ENCODE data around the gene AGMAT.

The AGMAT gene

DNA sequence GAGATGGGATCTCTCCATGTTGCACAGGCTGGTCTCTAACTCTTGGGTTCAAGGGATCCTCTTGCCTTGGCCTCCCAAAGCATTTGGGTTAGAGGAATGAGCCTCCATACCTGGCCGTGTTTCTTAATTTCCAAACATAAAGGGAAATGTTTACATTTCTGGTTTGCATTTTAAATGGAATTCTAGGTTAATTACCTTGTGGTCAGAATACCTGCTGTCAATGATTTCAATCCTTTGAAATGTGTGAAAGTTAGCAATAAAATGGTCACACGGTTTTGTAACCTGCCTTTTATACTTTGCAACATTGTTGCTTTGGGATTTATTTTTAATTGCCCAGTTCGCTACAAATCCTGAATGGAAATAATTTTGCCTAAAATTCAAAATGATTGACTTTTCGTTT lies 26.3 kb downstream of the AGMAT start:
- no peak for DNase-seq

DNA sequence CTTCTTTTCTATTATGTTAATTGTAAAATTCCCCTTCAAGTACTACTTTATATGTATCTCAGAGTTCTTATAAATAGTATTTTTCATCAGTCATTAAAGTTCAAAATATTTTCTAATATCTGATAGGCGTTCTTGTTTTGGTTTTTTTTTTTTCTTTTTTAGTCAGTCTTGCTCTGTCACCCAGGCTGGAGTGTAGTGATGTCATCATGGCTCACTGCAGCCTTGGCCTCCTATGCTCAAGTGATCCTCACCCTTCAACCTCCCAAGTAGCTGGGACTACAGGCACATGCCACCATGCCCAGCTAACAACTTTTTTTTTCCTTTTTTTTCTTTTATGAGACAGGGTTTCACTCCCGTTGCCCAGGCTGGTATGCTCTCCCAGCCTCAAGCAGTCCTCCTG lies 27.3 kb downstream of the AGMAT start:
- no peak for DNase-seq

DNA sequence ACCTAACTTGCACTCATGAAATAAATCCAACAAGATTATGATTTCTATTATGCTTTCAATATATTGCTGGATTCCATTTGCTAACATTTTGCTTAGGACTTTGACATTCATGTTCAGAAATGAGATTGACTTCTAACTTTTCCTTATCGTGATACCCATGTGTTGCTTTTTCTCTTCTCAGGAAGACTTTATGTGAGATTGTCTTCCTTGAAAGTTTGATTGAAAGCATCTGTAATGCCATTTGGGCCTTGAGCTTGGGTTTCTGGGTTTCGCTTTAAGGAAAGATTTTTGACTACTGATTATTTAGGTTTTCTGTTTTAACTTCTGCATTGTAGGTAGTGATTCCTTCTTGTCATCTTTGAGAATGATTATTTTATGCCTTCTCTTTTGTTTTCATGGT lies 27.8 kb downstream of the AGMAT start:
- DNase-seq: no peak

DNA sequence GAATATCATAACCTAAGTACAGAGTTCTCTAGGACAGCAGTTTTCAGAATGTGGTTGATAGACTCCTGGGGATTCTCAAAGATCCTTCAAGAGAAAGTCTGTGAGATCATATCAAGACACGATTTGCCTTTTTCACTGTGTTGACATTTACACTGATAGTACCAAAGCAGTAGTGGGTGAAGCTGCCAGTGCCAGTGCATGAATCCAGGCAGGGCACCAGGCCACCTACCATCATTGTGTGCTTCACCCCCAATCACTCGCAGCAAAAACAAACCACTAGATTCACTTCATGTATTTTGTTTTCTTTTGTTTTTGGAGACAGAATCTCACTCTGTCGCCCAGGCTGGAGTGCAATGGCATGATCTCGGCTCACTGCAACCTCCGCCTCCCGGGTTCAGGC lies 34.3 kb downstream of the AGMAT start:
- DNase-seq: no peak

DNA sequence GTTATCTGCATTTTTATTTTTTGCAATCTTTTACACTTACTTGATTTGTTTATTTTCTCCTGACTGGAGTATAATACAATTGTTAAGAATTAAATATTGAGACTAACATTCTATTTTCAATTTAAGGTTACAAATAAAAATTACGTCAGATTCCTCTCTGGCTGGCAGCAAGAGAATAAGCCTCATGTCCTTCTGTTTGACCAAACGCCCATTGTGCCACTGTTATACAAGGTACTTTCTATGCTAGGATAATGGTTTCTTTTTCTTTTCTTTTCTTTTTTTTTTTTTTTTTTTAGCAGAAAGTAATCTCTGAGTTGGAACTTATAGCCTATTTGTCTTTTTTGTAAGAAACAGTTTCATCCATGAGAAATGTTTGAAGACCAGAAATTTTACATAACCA lies 38.2 kb downstream of the AGMAT start:
- no peak for DNase-seq

DNA sequence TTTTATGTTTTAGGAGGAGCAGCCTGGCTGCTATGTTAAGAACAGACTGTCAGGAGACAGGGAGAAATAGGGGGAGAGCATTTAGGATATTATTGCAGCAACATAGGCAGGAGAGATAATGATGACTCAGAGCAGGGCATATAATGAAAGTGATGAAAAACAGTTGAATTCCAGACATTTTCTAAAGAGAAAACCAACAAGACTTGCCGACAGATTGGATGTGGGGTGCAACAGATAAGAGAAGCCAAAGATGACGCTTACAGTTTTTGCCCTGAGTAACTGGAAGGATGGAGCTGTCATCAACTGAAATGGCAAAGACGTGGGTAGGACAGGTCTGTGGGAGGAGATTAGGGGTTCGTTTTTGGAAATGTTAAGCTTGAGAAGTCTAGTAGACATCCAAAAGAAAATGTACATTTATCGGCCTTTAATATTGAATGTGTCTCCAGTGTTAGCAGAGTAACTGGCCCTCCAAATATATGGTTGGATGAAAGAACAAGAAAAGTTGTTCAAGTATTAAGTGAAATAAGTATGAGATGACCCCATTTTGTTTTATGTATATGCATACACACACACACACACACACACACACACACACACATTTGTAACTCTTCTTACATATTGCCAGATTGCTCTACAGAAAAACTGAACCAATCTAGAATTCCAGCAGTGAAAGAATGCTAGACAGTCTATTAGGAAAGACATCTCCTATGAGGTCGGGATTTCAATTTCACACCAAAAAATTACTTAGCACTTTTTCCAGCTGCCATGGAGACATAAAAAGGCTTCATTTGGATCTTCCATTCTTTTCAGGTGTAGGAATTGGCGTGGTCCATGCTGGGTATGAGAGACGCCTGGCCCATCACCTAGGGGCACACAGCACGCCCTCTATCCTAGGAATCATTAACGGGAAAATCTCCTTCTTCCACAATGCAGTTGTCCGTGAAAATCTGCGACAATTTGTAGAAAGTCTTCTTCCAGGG lies 41.0 kb downstream of the AGMAT start:
- no peak for DNase-seq

DNA sequence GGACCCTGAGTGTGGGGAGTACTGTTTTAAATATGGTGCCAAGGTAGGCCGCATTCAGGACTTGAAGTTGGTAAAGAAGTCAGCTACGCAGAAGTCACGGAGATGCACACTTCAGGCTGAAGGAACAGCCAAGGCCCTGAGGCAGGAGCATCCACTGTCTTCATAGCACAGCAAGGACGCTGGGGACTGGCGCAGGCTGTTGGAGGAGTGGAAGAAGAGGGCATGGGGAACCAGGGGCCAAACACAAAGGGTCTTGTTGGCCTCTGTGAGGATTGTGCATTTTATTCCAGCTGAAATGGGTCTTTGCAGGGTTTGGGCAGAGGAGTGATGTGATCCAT lies 41.6 kb downstream of the AGMAT start:
- DNase-seq: no peak

DNA sequence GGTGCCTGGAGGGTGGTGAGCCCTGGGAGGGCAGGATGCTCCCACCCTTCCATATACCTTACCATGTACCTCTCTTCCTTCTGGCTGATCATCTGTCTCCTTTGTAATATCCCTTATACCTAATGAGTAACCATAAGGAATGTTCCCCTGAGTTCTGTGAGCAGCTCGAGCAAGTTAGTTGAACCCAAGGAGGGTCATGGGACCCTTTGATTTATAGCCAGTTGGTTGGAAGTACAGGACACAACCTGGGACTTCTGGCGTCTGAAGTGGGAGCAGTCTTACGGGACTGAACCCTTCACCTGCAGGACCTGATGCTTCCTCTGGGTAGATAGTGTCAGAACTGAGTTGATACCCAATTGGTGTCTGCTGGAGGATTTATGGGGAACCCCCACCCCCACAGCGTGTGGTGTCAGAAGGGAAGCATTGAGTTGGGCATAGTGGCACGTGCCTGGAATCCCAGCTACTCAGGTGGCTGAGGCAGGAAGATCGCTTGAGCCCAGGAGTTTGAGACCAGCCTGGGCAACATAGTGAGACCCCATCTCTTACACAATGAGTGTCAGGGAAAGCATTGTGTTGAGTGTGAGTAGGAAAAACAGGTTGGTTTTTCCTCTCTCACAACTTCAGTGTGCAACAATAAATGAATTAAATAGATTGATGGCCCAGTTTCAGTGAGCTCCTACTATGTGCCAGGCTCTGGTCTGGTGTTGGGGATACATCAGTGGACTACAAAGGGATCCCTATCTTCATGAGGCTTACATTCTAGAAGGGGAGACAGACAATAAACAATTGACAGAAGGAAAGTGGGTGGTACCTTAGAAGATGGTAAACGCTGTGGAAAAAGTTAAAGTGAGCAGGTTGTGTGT lies 42.2 kb downstream of the AGMAT start:
- no peak for DNase-seq

DNA sequence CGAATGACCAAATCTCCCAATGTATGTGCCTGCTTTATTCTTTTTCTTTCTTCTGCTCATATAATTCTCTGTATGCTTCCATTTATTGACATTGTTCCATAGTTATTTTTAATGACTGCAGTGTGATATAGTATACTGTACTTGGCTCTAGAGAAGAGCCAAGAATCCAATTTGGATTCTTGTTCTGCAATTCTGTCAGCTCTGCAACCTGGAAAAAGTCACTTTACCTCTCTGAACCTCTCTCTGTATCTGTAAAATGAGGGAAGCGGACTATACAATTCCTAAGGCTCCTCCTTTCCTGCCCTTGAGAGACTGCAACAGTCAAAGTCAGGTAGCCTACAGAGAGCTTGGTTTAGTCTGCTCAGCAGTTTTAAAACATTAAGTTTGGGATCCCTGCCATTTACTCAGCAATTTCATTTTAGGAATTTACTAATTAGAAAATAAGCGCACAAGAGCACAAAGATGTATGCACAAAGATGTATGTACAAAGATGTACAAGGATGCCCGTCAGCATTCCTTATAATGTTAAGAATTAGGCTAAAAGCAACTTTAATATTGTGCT lies 43.5 kb downstream of the AGMAT start:
- no peak for DNase-seq

DNA sequence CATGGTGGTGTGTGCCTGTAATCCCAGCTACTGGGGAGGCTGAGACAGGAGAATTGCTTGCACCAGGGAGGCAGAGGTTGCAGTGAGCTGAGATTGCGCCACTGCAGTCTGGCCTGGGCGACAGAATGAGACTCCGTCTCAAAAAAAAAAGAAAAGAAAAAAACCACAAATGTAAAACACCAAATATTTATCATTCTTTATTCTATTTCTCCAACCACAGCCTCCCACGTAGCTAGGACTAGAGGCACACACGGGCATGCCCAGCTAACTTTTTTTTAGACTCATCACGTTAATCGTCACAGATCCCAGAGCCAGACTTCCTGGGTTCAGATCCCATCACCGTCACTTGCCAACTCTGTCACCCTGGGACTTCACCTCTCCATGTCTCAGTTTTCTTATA lies 44.7 kb downstream of the AGMAT start:
- DNase-seq: no peak

DNA sequence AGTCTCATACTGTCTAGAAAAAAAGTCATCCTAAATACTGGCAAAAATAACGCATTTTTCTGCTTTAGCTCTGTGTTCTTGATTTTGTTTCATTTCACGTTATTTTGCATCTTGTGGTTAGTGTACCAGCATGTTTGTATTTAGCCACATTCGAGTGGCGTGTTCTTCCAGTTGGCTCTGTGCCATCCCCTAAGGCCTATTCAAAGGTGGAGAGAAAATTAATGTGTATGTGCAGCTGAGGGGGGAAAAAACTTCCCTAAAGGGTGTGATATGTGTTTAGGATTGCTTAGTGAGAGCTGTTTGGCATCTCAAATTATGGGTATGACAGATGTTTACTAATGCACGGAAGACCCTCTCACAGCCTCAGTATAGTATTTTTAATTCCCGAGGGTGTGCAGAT lies 46.1 kb downstream of the AGMAT start:
- DNase-seq: no peak

DNA sequence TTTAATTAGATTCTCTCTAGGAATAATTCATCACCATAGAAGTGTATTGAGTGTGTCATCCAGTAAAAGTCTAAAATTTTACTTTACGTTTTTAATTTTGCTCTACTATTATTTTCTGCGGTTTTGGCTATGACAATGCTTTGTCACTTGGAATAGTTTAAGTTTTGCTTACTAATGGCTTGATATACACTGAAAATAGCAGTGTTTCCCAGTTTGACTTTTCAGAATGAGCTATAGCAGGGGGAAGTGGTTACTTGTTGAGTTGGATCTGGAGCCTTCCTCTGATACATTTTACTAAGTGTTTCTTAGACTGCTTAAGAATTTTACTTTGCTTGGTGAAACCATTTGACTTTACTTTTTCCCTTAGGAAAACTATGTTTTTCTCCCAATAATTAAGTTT lies 53.2 kb downstream of the AGMAT start:
- no peak for DNase-seq

DNA sequence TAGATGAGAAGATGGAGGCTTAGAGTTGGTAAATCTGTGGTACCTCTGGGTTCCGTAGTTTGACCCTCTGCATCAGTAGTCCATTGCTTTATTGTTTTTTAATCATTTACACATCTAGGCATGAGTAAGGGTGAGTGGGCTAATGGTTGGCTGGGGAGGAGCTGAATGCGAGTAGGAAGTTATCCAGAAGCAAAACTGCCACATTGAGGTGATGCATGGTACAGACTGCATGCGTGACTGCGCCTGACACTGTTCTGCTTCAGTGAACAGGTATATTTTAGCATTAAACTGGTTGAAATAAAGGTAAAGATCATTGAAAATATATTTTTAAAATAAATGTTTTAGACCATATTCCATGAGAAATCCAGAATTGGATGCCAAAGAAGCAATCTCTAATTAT lies 53.8 kb downstream of the AGMAT start:
- no peak for DNase-seq

DNA sequence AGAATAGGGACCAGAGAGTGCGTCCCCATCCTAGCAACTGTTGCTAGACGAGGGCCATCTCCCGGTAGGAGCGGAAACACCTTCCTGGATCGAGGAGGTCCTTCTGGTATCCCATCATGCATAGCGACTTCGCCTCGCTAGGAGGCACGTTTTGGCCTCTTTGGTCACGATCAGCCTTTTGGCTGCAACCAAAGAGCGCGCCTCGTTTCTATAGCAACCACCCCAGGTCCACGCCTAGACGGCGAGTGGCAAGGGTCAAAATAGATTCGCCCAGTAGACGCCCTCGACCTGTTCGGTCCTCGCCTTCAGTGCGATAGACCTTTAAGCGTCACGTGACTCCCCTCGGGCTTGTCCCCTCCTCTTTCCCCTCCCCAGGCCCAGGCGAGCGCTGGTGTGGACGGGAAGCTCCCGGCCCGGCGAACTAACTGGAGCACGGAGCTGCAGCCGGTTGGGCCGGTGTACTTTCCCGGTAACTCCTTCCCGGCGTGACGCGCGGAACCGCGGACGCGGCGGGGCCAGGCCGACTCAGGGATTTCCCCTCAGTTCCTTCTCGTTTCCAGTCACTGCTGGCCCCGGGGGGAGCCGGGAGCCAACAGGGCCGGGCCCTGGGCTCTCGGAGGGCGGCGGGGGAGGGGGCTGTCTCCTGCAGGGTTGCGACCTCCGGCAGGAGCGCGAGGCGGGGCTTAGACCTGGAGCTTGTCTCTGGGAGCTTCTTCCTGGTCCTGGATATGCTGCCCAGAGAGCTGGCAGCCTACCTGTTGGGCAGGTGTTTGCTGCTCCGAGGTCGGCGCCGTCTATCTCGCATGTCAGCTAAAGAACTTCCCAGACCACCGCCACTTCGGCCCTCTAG lies 58.1 kb downstream of the AGMAT start, which contains the start of gene DNAJC16:
DNAJC16 (plus strand) TSS at position 359 of the 850 bp plus-strand sequence. CDS start 2,258 bp downstream, outside the sequence.
- peak; percentile 87 to 100 (median 90) for DNase-seq

DNA sequence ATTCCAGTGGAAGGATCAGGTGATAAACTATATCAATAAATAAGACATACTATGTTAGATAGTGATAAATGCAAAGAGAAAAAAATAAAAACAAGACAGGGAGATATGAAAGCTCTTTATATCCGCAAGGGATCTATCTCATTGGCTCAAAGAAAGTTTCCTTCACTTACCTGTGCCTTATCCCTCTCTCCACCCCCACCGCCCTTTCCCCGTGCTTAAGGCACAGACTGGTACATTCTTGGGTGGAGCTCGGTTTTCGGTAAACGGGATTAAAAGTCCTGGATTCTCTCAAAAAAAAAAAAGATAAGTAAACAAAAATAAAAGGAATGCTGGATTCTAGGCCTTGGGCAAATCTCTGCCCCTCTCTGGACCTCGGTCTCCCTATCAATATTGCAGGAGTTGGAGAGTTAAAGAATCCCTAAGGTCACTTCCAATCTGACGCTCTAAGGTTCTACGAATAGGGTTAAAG lies 58.8 kb downstream of the AGMAT start:
- peak in 1 of 5 donors; percentile 13 for DNase-seq

DNA sequence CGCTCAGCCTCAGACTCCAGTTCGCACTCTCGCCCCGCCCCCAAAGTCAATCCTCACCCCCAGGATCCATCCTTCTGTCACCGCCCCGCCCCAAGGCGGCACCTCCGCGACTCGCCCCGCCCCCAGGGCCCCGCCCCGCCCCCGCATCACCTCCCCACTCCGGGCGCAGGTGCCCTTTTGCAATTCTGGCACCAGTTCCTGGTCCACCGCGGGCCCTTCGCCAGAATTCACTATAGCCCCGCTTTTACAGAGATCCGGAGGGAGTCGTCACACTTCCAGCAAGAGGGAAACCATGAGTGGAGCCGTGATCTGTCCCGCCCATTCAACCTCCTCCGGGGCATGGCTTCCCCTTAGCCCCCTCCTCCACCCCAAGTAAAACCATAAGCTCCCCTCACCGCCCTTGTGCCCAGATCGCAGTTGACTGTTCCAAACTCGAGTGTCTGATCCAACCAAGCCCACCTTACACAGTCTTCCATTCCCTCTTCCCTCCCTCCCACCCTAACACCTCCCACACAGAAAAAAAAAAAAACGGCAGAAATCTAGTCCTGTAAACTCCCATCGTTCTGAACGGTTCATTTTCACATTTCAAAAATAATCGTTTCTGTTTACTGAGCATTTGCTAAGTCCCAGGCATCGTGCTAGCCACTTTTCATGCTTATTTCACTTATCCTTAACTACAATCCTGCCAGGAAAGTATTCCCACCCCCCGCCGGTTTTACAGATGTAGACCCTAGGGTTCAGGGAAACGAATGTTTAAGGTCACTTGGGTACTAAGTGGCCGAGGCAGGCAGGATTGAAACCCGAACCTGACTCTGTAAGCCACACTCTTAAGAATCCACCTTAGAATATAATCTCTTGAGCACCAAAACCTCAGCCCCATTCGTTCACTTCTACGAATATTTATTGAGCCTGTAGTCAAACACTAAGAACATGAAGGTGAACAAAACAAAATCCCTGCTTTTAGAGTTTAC lies 59.5 kb downstream of the AGMAT start:
- peak in 3 of 5 donors; percentile 8 to 100 (median 11) for DNase-seq

DNA sequence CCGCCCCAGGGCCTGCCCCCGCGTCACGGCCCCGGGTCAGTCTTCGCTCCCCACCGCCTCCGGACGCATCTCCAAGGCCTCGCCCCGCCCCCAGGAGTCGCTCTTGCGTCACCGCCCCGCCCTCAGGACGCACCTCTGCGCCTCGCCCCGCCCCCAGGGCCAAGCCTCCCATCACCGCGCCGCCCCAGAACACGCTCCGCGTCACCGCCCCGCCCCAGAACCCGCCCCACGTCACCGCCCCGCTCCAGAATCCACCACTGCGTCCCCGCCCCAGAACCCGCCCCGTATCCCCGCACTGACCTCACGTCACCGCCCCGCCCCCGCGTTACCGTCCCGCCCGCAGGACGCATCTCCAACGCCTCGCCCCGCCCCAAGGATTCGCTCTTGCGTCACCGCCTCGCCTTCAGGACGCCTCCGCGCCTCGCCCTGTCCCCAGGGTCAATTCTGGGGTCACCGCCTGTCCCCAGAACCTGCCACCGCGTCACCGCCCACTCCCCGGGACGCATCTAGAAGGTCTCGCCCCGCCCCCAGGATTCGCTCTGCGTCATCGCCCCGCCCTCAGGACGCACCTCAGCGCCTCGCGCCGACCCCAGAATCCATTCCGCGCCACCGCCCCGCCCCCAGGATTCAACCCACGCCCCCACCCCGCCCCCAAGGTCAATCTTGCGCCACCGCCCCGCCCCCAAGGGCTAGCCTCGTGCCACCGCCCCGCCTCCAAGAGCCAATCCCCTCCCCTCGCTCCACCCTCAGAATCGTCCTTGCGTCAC lies 60.4 kb downstream of the AGMAT start:
- DNase-seq: peak; percentile 98 to 100 (median 100)

DNA sequence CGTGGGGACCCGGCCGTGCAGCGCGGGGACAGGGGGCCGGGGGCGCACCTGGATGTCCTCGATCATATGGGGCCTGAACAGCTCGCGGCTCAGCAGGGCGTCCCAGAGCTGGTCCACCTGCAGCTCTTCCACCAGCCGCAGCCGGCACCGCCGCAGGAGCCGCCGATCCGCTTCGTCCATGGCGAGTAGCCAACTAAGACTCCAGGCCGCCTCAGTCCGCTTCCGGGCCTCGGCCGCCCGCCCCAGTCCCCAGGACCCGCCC lies 60.9 kb downstream of the AGMAT start, which contains the start of gene CASP9:
CASP9 (minus strand) TSS at position 195 of the 262 bp plus-strand sequence; CDS start at position 180, 15 bp downstream.
- DNase-seq: no peak

DNA sequence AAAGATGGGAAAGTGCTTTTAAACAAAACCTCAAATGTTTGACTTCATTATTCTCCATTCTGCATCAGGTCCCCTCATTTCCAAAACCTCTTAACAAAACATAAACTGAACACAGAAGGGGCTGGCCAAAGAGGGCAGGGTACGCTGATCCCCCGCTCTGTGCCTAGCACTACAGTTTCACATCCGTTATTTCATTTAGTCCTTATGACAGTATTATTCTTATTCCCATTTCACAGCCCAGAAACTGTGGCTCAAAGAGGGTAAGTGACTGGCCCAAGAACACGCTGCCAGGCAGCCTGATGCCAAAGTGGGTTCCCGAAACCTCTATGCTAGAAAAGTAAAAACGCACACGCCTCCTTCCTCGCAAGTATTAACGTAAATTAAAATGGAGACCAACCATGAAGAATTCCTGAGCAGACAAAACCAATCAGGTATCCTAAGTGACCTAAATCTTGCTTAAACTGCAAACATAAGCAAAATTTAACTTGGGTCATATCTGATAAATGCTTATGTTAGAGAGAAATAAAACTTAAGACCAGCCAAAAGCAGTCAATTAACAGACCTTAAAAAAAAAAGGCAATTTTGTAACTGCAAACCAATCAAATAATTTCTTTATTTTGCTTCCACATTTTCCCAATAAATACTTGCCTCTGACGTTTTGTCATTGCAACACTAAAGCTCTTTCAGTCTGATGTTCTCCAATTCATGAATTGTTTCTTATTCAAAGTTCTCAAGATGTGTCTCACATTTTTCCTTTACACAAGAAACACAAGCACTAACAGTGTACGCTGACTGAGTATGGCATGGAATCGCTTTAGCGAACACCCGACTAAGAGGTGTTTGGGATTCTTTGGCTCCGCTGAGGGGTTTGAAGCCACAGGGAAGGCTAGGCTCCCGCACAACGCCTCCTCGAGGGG lies 61.5 kb downstream of the AGMAT start:
- no peak for DNase-seq
